GM06990 (cell line): Measurements from ENCODE around the gene ARPC3.
"Not testable (repeated sequence)": the region's sequence is repeated elsewhere in the genome, so short reads cannot be mapped to it uniquely, and the experiment has no call there.

Experiments
- DNase-seq: peaks from one replicate; pipeline ENCODE4 v3.0.0-alpha.2; 2011; ENCODE audit not compliant: insufficient read length; ENCODE audit errors: extremely low read depth
- H3K27me3 ChIP-seq: replicated peaks from 2 replicates; pipeline ENCODE4 v1.6.0; 2011; ENCODE audit warnings: low read length; ENCODE audit not compliant: control insufficient read depth, insufficient read depth
- H3K36me3 ChIP-seq: 2 replicates; pipeline ENCODE4 v1.5.1; 2011; ENCODE audit warnings: low read length; ENCODE audit not compliant: control insufficient read depth, insufficient read depth
- H3K4me3 ChIP-seq: replicated peaks from 2 replicates; pipeline ENCODE4 v1.5.1; 2011; ENCODE audit warnings: low read depth, mild to moderate bottlenecking, control low read depth, low read length
- CTCF ChIP-seq: IDR thresholded peaks from 2 replicates; pipeline ENCODE4 v1.5.1; 2011; ENCODE audit warnings: low read length, control low read depth, mild to moderate bottlenecking, inconsistent platforms; ENCODE audit not compliant: insufficient read depth, poor library complexity, severe bottlenecking

Gene ARPC3

GRCh38 chr12:110444455-110444854 lies 5.7 kb downstream of the ARPC3 start:
- no peak for DNase-seq
- TF ChIP-seq CTCF = no peak
- Histone ChIP-seq H3K27me3 (no peaks in the 10 kb centered on the region), H3K36me3 (peaks cover 14% of the 10 kb centered on the region), H3K4me3 (no peak overlapping the region)

- peaks cover 8% of the 10 kb centered on the region for H3K36me3 ChIP-seq
- DNase-seq = no peak
- no peak overlapping the region for H3K4me3 ChIP-seq
- no peaks in the 10 kb centered on the region for H3K27me3 ChIP-seq
- no peak for TF ChIP-seq CTCF
These were observed 13.9 kb downstream of the ARPC3 start for GRCh38 chr12:110436231-110436630.

GRCh38 chr12:110431957-110432587 lies 18.1 kb downstream of the ARPC3 start:
- TF ChIP-seq CTCF = no peak
- no peaks in the 10 kb centered on the region for H3K27me3 ChIP-seq
- peak; percentile 31 for DNase-seq
- no peak overlapping the region; the same call in 1 of the 2 replicates for H3K4me3 ChIP-seq
- H3K36me3 ChIP-seq = no peaks in the 10 kb centered on the region

- H3K4me3 ChIP-seq, H3K36me3 ChIP-seq, H3K27me3 ChIP-seq, DNase-seq: not testable (repeated sequence)
These were observed 20.5 kb downstream of the ARPC3 start for GRCh38 chr12:110429676-110430075.

GRCh38 chr12:110426406-110426805 lies 23.7 kb downstream of the ARPC3 start:
- DNase-seq = no peak

GRCh38 chr12:110424237-110424636 lies 25.9 kb downstream of the ARPC3 start:
- Histone ChIP-seq H3K4me3 (no peak overlapping the region), H3K36me3 (no peaks in the 10 kb centered on the region), H3K27me3 (no peaks in the 10 kb centered on the region)
- DNase-seq = no peak
- TF ChIP-seq CTCF = no peak

More at GRCh38 chr12:110426406-110426805, 23.7 kb downstream of the ARPC3 start:
- no peaks in the 10 kb centered on the region for H3K27me3 ChIP-seq
- no peak for TF ChIP-seq CTCF
- H3K4me3 ChIP-seq = no peak overlapping the region
- no peaks in the 10 kb centered on the region for H3K36me3 ChIP-seq
